Heart right ventricle (tissue), 16 donors: ENCODE measurements around the gene CCDC201. TPM values are rescaled to one million over a fixed set of nuclear protein-coding genes. Genes with fewer than 3 reads are reported as not detected.

ENCODE experiments used
- ATAC-seq, 8 donors: fragments of 200-7000 bp; cut with Tn5 transposase; one replicate each; pipeline ENCODE4 v1.9.1; 2020; ENCODE audit warnings: mild to moderate bottlenecking in 8 of 8, moderate library complexity in 8 of 8, moderate number of reproducible peaks in 1 of 8
- DNase-seq, 2 donors: peaks; one replicate each; pipeline ENCODE4 v3.0.0-alpha.2; 2020
- H3K27ac ChIP-seq, 10 donors: fragments of 200-600 bp; sonication (generic) in 2 of 10; one replicate each; pipeline versions ENCODE4 v1.5.0 to v1.8.0; 2020 to 2022; ENCODE audit warnings: mild to moderate bottlenecking in 3 of 10
- H3K27me3 ChIP-seq, 7 donors: fragments of 200-600 bp; one replicate each; pipeline ENCODE4 v1.8.0; 2021 to 2022; ENCODE audit warnings: mild to moderate bottlenecking in 2 of 7
- H3K36me3 ChIP-seq, 9 donors: fragments of 200-600 bp; sonication (generic) in 1 of 9; one replicate each; pipeline versions ENCODE4 v1.5.0 to v1.8.0; 2020 to 2022; ENCODE audit warnings: mild to moderate bottlenecking in 2 of 9
- H3K4me1 ChIP-seq, 9 donors: fragments of 200-600 bp; sonication (generic) in 1 of 9; one replicate each; pipeline versions ENCODE4 v1.5.0 to v1.8.0; 2020 to 2022; ENCODE audit warnings: mild to moderate bottlenecking in 4 of 9
- H3K4me3 ChIP-seq, 10 donors: fragments of 200-600 bp; sonication (generic) in 2 of 10; one replicate each; pipeline versions ENCODE4 v1.5.0 to v1.8.0; 2020 to 2022; ENCODE audit warnings: mild to moderate bottlenecking in 7 of 10, moderate library complexity in 2 of 10
- H3K9me3 ChIP-seq, 11 donors: fragments of 200-600 bp in 10 of 11; sonication (generic) in 2 of 11; one replicate each; pipeline versions ENCODE4 v1.5.0 to v1.8.0; 2013 to 2022; ENCODE audit warnings: mild to moderate bottlenecking in 2 of 11, control low read depth in 1 of 11, moderate library complexity in 1 of 11
- WGBS, 2 donors: extraction: QIAGEN DNeasy Blood & Tissue Kit; methylation state at CpG; one replicate each; pipeline ENCODE4 v1.1.7; 2013; ENCODE audit warnings: inconsistent platforms in 1 of 2; 5-methylcytosine and 5-hydroxymethylcytosine counted together
- intact Hi-C, 10 donors: fragments of 100-400 bp; cut with DNase I; formaldehyde crosslinking; loops; one replicate each; pipeline versions ENCODE4 v1.11.1 to v1.14.2; 2022
- polyA plus RNA-seq, 2 donors: library from polyadenylated mRNA; stranded (reverse); fragments of 200-250 nt; gene quantifications; one replicate each; pipeline ENCODE4 v1.2.3, GENCODE V29; 2013
- total RNA-seq, 10 donors: library from RNA; stranded (reverse); fragmentation: NEBNext Ultra II Directional in 3 of 10; extraction: Animal tissue kit (Norgen Biotek cat#: 25700) in 3 of 10; gene quantifications; one replicate each; pipeline versions ENCODE4 v1.2.1 to v1.2.4, GENCODE V29; 2021 to 2023
- TF ChIP-seq, protein P1 (sequence below), 9 donors: fragments of 200-600 bp; sonication (generic) in 2 of 9; IDR thresholded peaks; one replicate each; pipeline versions ENCODE4 v1.5.0 to v1.8.0; 2021 to 2022; ENCODE audit warnings: antibody characterized with exemption in 9 of 9, mild to moderate bottlenecking in 5 of 9, moderate library complexity in 1 of 9
- donor health status: Arrhythmogenic right ventricular cardiomyopathy.
- donor health status: ischemic (EF 13 %, LVEDD 7.1; RV severe dilation, severe dysfunction).
- donor health status: healthy with polysubstance abuse.
- donor health status: DM: no; HTN: yes; CAD: no.
- donor health status: DM: no; HTN: no; CAD: no.
- donor health status: ischemic (EF 25% LVEDD 6.9; RV normal size, moderate dysfunction).
- donor health status: ischemic (EF 25% LVEDD 5.7; RV mildly dilated, moderate dysfunction).
- donor health status: healthy.
- donor health status: DM: yes; HTN: yes; CAD: no.
- donor health status: Ischemic cardiomyopathy.
- donor health status: ischemic (EF 35%, LVEDD 5.7; RV mildly dilated, moderate dysfunction).
- donor health status: nonischemic (EF 11% LVEDD 7.7; RV severe dilation, severe dysfunction).
- donor health status: DM: yes; HTN: yes; CAD: no.
- donor health status: PGD.
- donor health status: ischemic (EF 29% LVEDD 5.4; RV normal size, mild dysfunction).
- donor health status: nonischemic (EF 23%, LVEDD 6.1; RV moderate dilation, normal function).

CCDC201 gene
- total and polyA plus RNA-seq, 12 donors: not detected

DNA sequence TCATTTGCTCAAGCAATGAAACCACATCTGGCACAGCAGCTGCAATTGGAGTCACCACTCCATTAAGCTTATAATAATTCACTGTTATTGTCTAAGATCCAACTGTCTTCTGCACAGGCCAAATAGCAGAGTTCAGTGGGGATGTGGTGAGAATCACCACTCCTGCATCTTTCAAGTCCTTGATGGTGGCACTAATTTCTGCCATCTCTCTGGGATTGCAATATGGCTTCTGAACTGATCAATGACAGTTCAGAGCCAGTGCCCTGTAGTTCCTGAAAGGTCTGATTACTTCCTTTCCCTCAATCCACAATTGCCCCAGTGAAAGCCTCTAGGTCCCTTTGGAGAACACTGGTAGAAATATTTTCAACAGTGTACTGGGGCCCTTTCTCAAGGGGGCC lies 21.8 kb upstream of the CCDC201 start:
- DNase-seq (no peak), ATAC-seq (no peak)
- H3K27ac ChIP-seq: no peak overlapping the region
- TF ChIP-seq, protein P1, sequence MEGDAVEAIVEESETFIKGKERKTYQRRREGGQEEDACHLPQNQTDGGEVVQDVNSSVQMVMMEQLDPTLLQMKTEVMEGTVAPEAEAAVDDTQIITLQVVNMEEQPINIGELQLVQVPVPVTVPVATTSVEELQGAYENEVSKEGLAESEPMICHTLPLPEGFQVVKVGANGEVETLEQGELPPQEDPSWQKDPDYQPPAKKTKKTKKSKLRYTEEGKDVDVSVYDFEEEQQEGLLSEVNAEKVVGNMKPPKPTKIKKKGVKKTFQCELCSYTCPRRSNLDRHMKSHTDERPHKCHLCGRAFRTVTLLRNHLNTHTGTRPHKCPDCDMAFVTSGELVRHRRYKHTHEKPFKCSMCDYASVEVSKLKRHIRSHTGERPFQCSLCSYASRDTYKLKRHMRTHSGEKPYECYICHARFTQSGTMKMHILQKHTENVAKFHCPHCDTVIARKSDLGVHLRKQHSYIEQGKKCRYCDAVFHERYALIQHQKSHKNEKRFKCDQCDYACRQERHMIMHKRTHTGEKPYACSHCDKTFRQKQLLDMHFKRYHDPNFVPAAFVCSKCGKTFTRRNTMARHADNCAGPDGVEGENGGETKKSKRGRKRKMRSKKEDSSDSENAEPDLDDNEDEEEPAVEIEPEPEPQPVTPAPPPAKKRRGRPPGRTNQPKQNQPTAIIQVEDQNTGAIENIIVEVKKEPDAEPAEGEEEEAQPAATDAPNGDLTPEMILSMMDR (IDR thresholded peaks at IDR 0.05): no peak
- no peaks in the 10 kb centered on the region for H3K36me3 ChIP-seq
- H3K4me1 ChIP-seq: no peaks in the 10 kb centered on the region
- H3K4me3 ChIP-seq: no peak overlapping the region
- intact Hi-C loops: loop anchor here in 2 of 10 donors (10.0 kb wide), 1 partner anchor 1360 kb away; no protein-coding TSS in a partner anchor
- no peaks in the 10 kb centered on the region for H3K9me3 ChIP-seq
- peaks cover 0 to 36% (median 18%) of the 10 kb centered on the region in 7 donors for H3K27me3 ChIP-seq

DNA sequence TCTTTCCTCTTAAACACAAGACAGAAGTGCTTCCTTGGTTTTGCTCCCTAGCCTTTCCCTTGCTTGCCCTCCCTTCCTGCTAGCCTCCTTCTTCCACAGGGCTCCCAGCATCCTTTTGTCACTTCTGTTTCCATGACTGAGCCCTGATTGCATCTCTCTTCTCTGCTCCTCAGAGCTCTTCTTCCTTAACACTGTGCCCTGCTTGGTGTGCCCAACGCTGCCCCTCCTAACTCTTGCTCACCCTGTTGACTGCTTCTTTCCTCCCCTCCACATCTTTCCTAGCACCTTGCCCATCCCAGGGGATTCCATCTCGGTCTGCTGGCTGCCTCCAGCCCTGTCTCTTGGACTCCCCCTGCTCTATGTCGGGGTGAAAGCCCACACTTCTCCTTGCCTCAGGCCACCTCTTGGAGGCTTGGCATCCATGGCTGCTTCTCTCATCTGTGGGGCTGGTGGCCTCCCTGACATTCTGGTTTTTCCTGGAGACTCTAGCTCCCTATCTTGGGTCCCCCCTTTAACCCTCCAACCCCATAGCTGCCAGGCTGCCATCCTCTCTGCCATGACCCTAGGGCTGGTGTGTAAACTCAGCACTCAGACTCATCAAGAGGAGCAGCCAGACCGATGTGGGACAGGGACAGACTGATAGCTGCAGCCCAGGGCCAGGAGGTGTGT lies 21.2 kb upstream of the CCDC201 start:
- H3K27ac ChIP-seq: no peak overlapping the region
- TF ChIP-seq, protein P1 (IDR thresholded peaks at IDR 0.05): no peak
- H3K9me3 ChIP-seq: no peaks in the 10 kb centered on the region
- intact Hi-C loops: loop anchor here in 2 of 10 donors (10.0 kb wide), 1 partner anchor 1361 kb away; no protein-coding TSS in a partner anchor
- H3K4me1 ChIP-seq: peaks cover 0 to under 1% (median 0%) of the 10 kb centered on the region in 9 donors
- whole genome bisulfite sequencing, 2 donors: 78 to 84% methylated on average over 4 of the region's 4 CpGs
- peaks cover 0 to 42% (median 23%) of the 10 kb centered on the region in 7 donors for H3K27me3 ChIP-seq
- DNase-seq (no peak), ATAC-seq (no peak)
- H3K4me3 ChIP-seq: no peak overlapping the region
- H3K36me3 ChIP-seq: no peaks in the 10 kb centered on the region

DNA sequence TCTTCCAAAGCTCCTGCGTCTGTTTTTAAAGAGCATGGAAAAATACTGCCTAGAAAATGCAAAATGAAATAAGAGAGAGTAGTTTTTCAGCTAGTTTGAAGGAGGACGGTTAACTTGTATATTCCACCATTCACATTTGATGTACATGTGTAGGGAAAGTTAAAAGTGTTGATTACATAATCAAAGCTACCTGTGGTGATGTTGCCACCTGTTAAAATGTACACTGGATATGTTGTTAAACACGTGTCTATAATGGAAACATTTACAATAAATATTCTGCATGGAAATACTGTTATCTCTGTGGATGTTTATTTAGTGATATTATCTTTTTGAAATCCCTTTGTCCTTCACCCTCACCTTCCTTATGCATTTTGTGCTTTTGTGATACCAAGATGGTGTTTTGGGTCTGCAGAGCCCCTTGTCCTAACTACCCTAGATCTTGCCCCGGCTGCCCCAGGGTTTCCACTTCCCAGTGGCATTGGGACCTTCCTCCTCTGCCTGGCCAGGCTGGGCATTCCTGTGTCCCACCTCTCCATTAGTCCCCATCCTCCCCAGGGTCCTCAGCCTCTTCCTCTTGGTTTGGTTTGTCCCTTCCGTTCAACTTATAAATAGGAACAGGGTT lies 20.6 kb upstream of the CCDC201 start:
- 68 to 75% methylated on average over 5 of the region's 5 CpGs for WGBS, 2 donors
- Histone ChIP-seq H3K36me3 (no peaks in the 10 kb centered on the region), H3K4me3 (no peak overlapping the region), H3K9me3 (no peaks in the 10 kb centered on the region), H3K4me1 (peaks cover 0 to 7% (median 5%) of the 10 kb centered on the region in 9 donors), H3K27me3 (peaks cover 5 to 48% (median 30%) of the 10 kb centered on the region in 7 donors), H3K27ac (no peak overlapping the region)
- intact Hi-C loops: loop anchor here in 2 of 10 donors (10.0 kb wide), 1 partner anchor 1361 kb away; no protein-coding TSS in a partner anchor
- TF ChIP-seq, protein P1 (IDR thresholded peaks at IDR 0.05): no peak
- ATAC-seq: no peak
- DNase-seq: no peak

DNA sequence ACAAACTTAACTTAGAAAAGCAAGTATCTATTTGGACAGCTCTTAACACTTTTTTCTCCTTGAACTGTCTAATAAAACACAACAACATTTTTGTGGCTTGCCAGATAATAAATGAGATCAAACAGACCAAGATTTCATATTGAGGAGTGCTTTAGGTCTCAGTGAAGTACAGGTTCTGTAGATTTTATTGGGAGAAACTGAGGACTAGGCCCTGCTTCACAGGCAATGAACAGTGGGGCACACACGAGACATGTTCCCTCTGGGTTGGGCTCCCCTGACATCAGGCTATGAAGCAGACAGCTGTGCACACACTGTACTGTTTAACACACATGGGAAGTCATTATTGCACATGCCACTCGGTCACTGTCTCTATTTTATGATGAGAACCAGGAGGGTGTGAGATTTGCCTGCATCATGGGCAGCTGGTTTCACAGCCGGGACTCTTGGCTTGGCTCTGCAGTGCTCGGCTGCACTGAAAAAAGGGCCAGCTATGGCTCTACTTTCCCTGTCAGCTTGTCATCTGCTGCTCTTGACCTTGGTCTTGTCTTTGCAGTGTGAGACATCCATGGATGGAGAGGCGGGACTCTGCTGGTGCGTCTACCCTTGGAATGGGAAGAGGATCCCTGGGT lies 19.6 kb upstream of the CCDC201 start:
- intact Hi-C loops: loop anchor here in 2 of 10 donors (10.0 kb wide), 1 partner anchor 1362 kb away; no protein-coding TSS in a partner anchor

More for the DNA sequence above, 19.6 kb upstream of the CCDC201 start:
- no peaks in the 10 kb centered on the region for H3K9me3 ChIP-seq
- H3K4me3 ChIP-seq: no peak overlapping the region
- ATAC-seq (no peak), DNase-seq (no peak)
- peaks cover 0 to 14% (median 10%) of the 10 kb centered on the region in 9 donors for H3K4me1 ChIP-seq
- WGBS, 2 donors: 84 to 85% methylated on average over 6 of the region's 6 CpGs
- H3K27ac ChIP-seq: no peak overlapping the region
- no peaks in the 10 kb centered on the region for H3K36me3 ChIP-seq
- TF ChIP-seq, protein P1 (IDR thresholded peaks at IDR 0.05): no peak
- peaks cover 7 to 53% (median 39%) of the 10 kb centered on the region in 7 donors for H3K27me3 ChIP-seq
